Breast epithelium (tissue), 3 donors: Measurements from ENCODE around the gene KANSL3.

Experiments used
- POLR2AphosphoS5 ChIP-seq, 3 donors: sonication (generic); formaldehyde crosslinking; IDR thresholded peaks; one replicate each; pipeline ENCODE4 v1.6.1; 2017; ENCODE audit warnings: antibody characterized with exemption in 3 of 3
- TF ChIP-seq, protein P1 (sequence below), 3 donors: fragments of 450-650 bp; IDR thresholded peaks; one replicate each; pipeline ENCODE4 v1.5.1; 2016 to 2017; ENCODE audit warnings: antibody characterized with exemption in 3 of 3, mild to moderate bottlenecking in 3 of 3, moderate library complexity in 3 of 3

DNA sequence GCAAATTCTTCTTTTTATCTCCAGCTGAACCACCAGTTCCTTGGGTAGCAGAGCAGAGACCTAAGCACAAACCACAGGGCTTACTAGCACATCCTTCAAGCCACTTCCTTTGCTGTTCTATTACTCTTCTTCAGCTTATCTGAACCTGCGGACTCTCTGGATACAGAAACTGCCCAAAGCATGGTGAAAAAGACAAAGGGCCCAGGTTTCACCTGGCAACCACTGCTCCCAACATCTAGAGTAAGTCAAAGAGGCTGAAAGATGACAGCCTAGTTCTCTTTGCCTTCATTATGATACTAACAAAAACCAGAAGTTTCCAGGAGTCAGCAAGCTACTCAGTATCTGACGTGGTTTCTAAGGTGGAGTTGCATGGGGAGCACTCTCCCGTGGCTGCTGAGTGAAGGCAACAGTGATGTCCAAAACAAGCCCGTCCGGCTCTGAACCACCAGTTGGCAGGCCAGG, 43.4 kb downstream of the KANSL3 start:
- TF ChIP-seq POLR2AphosphoS5 (IDR thresholded peaks at IDR 0.05), result no peak
- TF ChIP-seq, protein P1, sequence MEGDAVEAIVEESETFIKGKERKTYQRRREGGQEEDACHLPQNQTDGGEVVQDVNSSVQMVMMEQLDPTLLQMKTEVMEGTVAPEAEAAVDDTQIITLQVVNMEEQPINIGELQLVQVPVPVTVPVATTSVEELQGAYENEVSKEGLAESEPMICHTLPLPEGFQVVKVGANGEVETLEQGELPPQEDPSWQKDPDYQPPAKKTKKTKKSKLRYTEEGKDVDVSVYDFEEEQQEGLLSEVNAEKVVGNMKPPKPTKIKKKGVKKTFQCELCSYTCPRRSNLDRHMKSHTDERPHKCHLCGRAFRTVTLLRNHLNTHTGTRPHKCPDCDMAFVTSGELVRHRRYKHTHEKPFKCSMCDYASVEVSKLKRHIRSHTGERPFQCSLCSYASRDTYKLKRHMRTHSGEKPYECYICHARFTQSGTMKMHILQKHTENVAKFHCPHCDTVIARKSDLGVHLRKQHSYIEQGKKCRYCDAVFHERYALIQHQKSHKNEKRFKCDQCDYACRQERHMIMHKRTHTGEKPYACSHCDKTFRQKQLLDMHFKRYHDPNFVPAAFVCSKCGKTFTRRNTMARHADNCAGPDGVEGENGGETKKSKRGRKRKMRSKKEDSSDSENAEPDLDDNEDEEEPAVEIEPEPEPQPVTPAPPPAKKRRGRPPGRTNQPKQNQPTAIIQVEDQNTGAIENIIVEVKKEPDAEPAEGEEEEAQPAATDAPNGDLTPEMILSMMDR (IDR thresholded peaks at IDR 0.05), result no peak
